Effector memory CD8-positive, alpha-beta T cell (primary cell): ENCODE data around the gene ILDR2.

Experiments
- ATAC-seq: fragments of 150-1000 bp; cut with Tn5 transposase; replicated peaks from 2 replicates; pipeline ENCODE4 v1.10.0; 2021; ENCODE audit warnings: mild to moderate bottlenecking, moderate library complexity
- DNase-seq, 3 experiments: peaks; one replicate each; pipeline ENCODE4 v3.0.0; 2021
- H3K27ac Mint-ChIP-seq, 2 donors: one replicate each; pipeline ENCODE4 v1.8.0; 2022; ENCODE audit warnings: mild to moderate bottlenecking in 2 of 2, mixed read lengths in 2 of 2, moderate library complexity in 2 of 2
- H3K27me3 Mint-ChIP-seq, 2 donors: one replicate each; pipeline ENCODE4 v1.8.0; 2022; ENCODE audit warnings: mixed read lengths in 2 of 2
- H3K36me3 Mint-ChIP-seq: one replicate; pipeline ENCODE4 v1.8.0; 2022; ENCODE audit warnings: mild to moderate bottlenecking, moderate library complexity, mixed read lengths; ENCODE audit not compliant: insufficient read depth
- H3K4me1 Mint-ChIP-seq, 2 donors: one replicate each; pipeline ENCODE4 v1.8.0; 2022; ENCODE audit warnings: low read depth in 2 of 2, mixed read lengths in 2 of 2
- H3K4me3 Mint-ChIP-seq, 2 donors: one replicate each; pipeline ENCODE4 v1.8.0; 2022; ENCODE audit warnings: mild to moderate bottlenecking in 2 of 2, mixed read lengths in 2 of 2, moderate library complexity in 2 of 2
- H3K9me3 Mint-ChIP-seq, 2 donors: one replicate each; pipeline ENCODE4 v1.8.0; 2022; ENCODE audit warnings: mixed read lengths in 2 of 2
- total RNA-seq, 9 experiments: gene quantifications; one replicate each; lab custom pipeline; 2026; lab: John Stamatoyannopoulos, UW

ILDR2 gene
- total RNA-seq = 0 to 8.0 (median 1.1) reads per million in 9 experiments

DNA sequence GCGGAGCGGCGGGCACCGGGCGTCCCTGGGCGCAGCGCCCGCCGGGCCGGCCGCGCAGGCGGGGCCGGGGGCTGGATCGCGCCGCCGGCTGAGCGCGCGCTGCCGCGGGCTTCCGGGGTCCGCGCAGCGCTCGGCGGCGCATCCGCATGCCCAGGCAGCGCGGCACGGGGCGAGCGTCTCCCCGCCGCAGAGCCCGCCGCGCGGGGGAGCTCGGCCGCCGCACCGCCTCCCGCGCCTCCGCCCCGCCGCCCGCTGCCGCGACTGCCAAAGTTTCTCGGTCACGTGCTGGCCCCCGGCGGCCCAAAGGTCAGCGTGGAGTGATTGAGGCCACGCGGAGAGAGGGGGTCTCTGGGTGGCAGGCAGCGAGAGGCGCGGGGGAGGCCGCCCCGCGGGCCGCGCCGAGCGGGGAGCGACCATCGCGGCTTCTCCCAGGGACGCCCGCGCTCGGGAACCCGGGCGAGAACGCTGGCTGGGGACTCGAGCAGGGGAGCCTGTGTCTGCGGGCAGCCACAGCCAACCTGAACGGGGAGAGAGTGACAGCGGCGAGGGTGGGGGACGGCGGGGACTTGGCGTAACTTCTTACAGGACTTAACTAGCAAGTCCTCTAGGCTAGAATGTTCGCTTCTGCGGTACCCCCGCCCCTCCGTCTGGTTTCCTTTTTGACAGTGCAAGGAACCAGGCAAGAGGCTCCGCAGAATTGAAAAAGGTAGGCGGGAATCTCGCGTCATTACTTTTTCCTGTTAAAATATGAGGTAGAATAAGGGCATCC, at the start of gene ILDR2:
TSS of gene ILDR2 (minus strand) at position 180 of the 769 bp plus-strand sequence. CDS start 272 bp downstream, outside the sequence.
- ATAC-seq = peak; percentile 89
- peak within 1 kb of the TSS; percentile 47 to 51 for H3K27ac Mint-ChIP-seq
- peaks cover 18 to 20% of the 10 kb centered on the region in 2 donors for H3K4me1 Mint-ChIP-seq
- H3K9me3 Mint-ChIP-seq = no peaks in the 10 kb centered on the region
- H3K36me3 Mint-ChIP-seq = no peaks in the 10 kb centered on the region
- H3K27me3 Mint-ChIP-seq = peaks cover 36 to 43% of the 10 kb centered on the region in 2 donors
- peak; percentile 26 to 41 (median 39) for DNase-seq
- peak within 1 kb of the TSS; percentile 77 to 90 for H3K4me3 Mint-ChIP-seq

DNA sequence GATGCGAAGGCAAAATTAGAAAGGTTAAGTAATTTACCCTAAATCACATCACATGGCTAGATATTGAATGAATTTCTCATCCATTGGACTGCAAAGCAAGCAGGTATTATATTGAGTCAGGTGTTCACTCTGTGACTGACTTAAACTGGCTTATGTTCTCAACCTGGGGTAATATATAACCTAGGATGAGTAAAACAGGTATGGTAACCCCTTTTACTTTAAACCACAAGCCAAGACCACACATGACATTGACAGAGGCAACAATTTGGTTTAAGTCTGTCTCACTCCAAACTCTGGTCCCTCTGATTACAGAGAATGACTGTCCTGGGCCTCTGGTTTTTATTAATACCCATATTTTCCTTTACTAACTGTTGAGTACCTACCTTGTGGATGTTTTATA, 47.0 kb upstream of the ILDR2 start:
- Mint-ChIP-seq H3K27ac (no peak overlapping the region), H3K27me3 (peaks cover 20 to 57% of the 10 kb centered on the region in 2 donors), H3K36me3 (no peaks in the 10 kb centered on the region), H3K4me3 (no peak overlapping the region), H3K4me1 (no peaks in the 10 kb centered on the region), H3K9me3 (no peaks in the 10 kb centered on the region)
- ATAC-seq (no peak), DNase-seq (no peak)

GRCh38 chr1:167016100-167016750, 40.9 kb upstream of the ILDR2 start:
- H3K4me1 Mint-ChIP-seq = no peaks in the 10 kb centered on the region
- no peak overlapping the region for H3K27ac Mint-ChIP-seq
- ATAC-seq = no peak
- H3K9me3 Mint-ChIP-seq = no peaks in the 10 kb centered on the region
- no peak overlapping the region for H3K4me3 Mint-ChIP-seq
- no peaks in the 10 kb centered on the region for H3K36me3 Mint-ChIP-seq
- DNase-seq = no peak
- H3K27me3 Mint-ChIP-seq = peaks cover 24 to 55% of the 10 kb centered on the region in 2 donors

- H3K9me3 Mint-ChIP-seq = no peaks in the 10 kb centered on the region
Measured at GRCh38 chr1:167013108-167013929, 38.0 kb upstream of the ILDR2 start.

GRCh38 chr1:167012570-167012969, 37.2 kb upstream of the ILDR2 start:
- DNase-seq = no peak
- H3K27me3 Mint-ChIP-seq = peaks cover 46 to 60% of the 10 kb centered on the region in 2 donors
- no peaks in the 10 kb centered on the region for H3K4me1 Mint-ChIP-seq
- no peaks in the 10 kb centered on the region for H3K36me3 Mint-ChIP-seq
- no peak overlapping the region for H3K4me3 Mint-ChIP-seq
- no peak overlapping the region for H3K27ac Mint-ChIP-seq
- H3K9me3 Mint-ChIP-seq = no peaks in the 10 kb centered on the region
- ATAC-seq = no peak

More at GRCh38 chr1:167013108-167013929, 38.0 kb upstream of the ILDR2 start:
- DNase-seq (no peak), ATAC-seq (no peak)
- Mint-ChIP-seq H3K4me1 (no peaks in the 10 kb centered on the region), H3K27ac (no peak overlapping the region), H3K27me3 (peaks cover 46 to 60% of the 10 kb centered on the region in 2 donors), H3K36me3 (no peaks in the 10 kb centered on the region), H3K4me3 (no peak overlapping the region)

GRCh38 chr1:167011560-167012191, 36.3 kb upstream of the ILDR2 start:
- Mint-ChIP-seq H3K36me3 (no peaks in the 10 kb centered on the region), H3K4me1 (no peaks in the 10 kb centered on the region), H3K9me3 (no peaks in the 10 kb centered on the region), H3K27me3 (peaks cover 46 to 64% of the 10 kb centered on the region in 2 donors), H3K27ac (no peak overlapping the region), H3K4me3 (no peak overlapping the region)
- DNase-seq = no peak
- no peak for ATAC-seq

GRCh38 chr1:167003711-167004110, 28.4 kb upstream of the ILDR2 start:
- H3K9me3 Mint-ChIP-seq = no peaks in the 10 kb centered on the region
- no peaks in the 10 kb centered on the region for H3K4me1 Mint-ChIP-seq
- H3K27ac Mint-ChIP-seq = no peak overlapping the region
- no peak overlapping the region for H3K4me3 Mint-ChIP-seq
- ATAC-seq = no peak
- no peaks in the 10 kb centered on the region for H3K36me3 Mint-ChIP-seq
- no peak for DNase-seq
- peaks cover 26 to 27% of the 10 kb centered on the region in 2 donors for H3K27me3 Mint-ChIP-seq

GRCh38 chr1:167002354-167002753, 27.0 kb upstream of the ILDR2 start:
- no peak for DNase-seq
- Mint-ChIP-seq H3K36me3 (no peaks in the 10 kb centered on the region), H3K27ac (no peak overlapping the region), H3K4me1 (no peaks in the 10 kb centered on the region), H3K27me3 (peaks cover 38 to 40% of the 10 kb centered on the region in 2 donors), H3K4me3 (no peak overlapping the region), H3K9me3 (no peaks in the 10 kb centered on the region)
- no peak for ATAC-seq

DNA sequence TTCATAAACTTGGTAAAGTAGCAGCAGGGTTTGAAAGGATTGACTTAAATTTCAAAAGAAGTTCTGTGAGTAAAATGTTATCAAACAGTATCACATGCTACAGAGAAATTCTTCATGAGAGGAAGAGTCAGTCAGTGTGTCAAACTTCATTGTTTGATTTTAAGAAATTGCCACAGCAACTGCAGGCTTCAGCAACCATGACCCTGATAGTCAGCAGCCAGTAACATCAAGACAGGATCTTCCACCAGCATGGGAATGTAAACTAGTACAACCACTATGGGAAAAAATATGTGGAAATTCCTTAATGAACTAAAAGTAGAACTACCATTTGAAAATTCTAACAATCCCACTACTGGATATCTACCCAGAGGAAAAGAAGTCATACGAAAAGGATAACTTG, 25.2 kb upstream of the ILDR2 start:
- no peak for ATAC-seq
- Mint-ChIP-seq H3K36me3 (no peaks in the 10 kb centered on the region), H3K9me3 (no peaks in the 10 kb centered on the region), H3K4me3 (no peak overlapping the region), H3K4me1 (no peaks in the 10 kb centered on the region), H3K27me3 (peaks cover 51 to 58% of the 10 kb centered on the region in 2 donors), H3K27ac (no peak overlapping the region)
- DNase-seq = no peak

- ATAC-seq = no peak
- Mint-ChIP-seq H3K4me3 (no peak overlapping the region), H3K27me3 (peaks cover 51 to 58% of the 10 kb centered on the region in 2 donors), H3K4me1 (no peaks in the 10 kb centered on the region), H3K36me3 (no peaks in the 10 kb centered on the region), H3K9me3 (no peaks in the 10 kb centered on the region), H3K27ac (no peak overlapping the region)
- DNase-seq = no peak
Measured at GRCh38 chr1:166999500-167000055, 24.2 kb upstream of the ILDR2 start.

DNA sequence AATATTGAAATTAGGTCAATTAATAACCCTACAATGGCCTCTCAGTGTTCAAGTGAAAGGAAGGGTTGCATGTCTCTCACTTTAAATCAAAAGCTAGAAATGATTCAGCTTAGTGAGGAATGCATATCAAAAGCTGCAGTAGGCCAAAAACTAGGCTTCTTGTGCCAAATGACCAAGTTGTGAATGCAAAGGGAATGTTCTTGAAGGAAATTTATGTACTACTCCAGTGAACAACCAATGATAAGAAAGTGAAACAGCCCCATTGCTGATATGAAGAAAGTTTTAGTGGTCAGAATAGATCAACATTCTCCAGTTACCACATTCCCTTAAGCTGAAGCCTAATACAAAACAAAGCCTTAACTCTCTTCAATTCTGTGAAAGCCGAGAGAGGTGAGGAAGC, 23.7 kb upstream of the ILDR2 start:
- Mint-ChIP-seq H3K27ac (no peak overlapping the region), H3K27me3 (peaks cover 51 to 58% of the 10 kb centered on the region in 2 donors), H3K4me1 (no peaks in the 10 kb centered on the region), H3K9me3 (no peaks in the 10 kb centered on the region), H3K4me3 (no peak overlapping the region), H3K36me3 (no peaks in the 10 kb centered on the region)
- DNase-seq (no peak), ATAC-seq (no peak)

DNA sequence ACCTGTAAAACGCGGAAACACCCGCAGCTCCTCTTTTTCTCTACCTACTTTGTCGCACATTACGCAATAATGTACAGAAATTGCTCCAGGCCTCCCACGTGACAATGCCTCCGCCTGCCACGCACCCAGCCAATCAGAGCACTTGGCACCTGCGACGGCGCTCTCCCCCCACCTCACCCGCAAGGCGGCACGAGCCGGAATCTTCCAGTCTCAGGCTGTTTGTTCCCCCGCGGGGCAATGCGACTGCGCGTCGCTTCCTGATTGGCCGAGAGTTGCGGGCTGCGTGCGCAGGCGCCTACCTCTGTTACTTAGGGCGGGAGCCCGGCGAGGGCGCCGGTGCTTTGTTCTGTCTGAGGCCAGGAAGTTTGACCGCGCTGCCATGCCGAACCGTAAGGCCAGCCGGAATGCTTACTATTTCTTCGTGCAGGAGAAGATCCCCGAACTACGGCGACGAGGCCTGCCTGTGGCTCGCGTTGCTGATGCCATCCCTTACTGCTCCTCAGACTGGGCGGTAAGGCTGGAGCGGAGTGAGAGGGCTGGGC, 13.7 kb upstream of the ILDR2 start, which contains the start of gene MAEL:
TSS of gene MAEL (plus strand) at position 307 of the 542 bp plus-strand sequence. CDS start at position 380, 73 bp downstream.
- Mint-ChIP-seq H3K27me3 (peaks cover 17 to 27% of the 10 kb centered on the region in 2 donors), H3K4me3 (no peak within 1 kb of the TSS), H3K9me3 (no peaks in the 10 kb centered on the region), H3K4me1 (no peaks in the 10 kb centered on the region), H3K27ac (no peak within 1 kb of the TSS), H3K36me3 (no peaks in the 10 kb centered on the region)
- DNase-seq (no peak), ATAC-seq (no peak)
